ENCODE measurements around the gene NMT1. TPM values are rescaled to one million over a fixed set of nuclear protein-coding genes. Genes with fewer than 3 reads are reported as not detected.

Gene NMT1
- total and polyA plus RNA-seq, 2 of the 13 experiments (the other 11 are each of a cell fraction or from before 2014, with no cell fraction given) = 75.7 to 142 TPM

GRCh38 chr17:45060382-45060796, 728 bp upstream of the NMT1 start (continued):
- TF ChIP-seq ZUFSP (CRISPR knock-in tag; IDR thresholded peaks at IDR 0.05; ENCODE audit: borderline replicate concordance) (0 out of 2 replicates have a peak, but pooled peaks have one; percentile 64), RARA (CRISPR knock-in tag; IDR thresholded peaks at IDR 0.05) (peak; percentile 88), PHF21A (CRISPR knock-in tag; IDR thresholded peaks at IDR 0.05) (no peak), ZNF253 (CRISPR knock-in tag; IDR thresholded peaks at IDR 0.05; ENCODE audit: borderline replicate concordance) (no peak), ZNF20 (CRISPR knock-in tag; IDR thresholded peaks at IDR 0.05) (no peak), CREM (IDR thresholded peaks at IDR 0.05) (no peak), CREM (CRISPR knock-in tag; IDR thresholded peaks at IDR 0.05) (no peak), KLF15 (CRISPR knock-in tag; IDR thresholded peaks at IDR 0.05; ENCODE audit: borderline replicate concordance) (no peak), ZNF235 (CRISPR knock-in tag; IDR thresholded peaks at IDR 0.05; ENCODE audit: borderline replicate concordance) (0 out of 2 replicates have a peak, but pooled peaks have one; percentile 61), DBP (CRISPR knock-in tag; IDR thresholded peaks at IDR 0.05; ENCODE audit: not compliant biosample characterization) (no peak), CCAR2 (optimal IDR thresholded peaks at IDR 0.05; ENCODE audit: low read depth, low read length) (no peak), PBX2 (CRISPR knock-in tag; IDR thresholded peaks at IDR 0.05) (no peak), ZNF251 (CRISPR knock-in tag; IDR thresholded peaks at IDR 0.05) (no peak), SKIL (CRISPR knock-in tag; IDR thresholded peaks at IDR 0.05; ENCODE audit: borderline replicate concordance) (no peak), ZNF639 (CRISPR knock-in tag; conservative IDR thresholded peaks at IDR 0.05) (no peak), ZNF747 (CRISPR knock-in tag; IDR thresholded peaks at IDR 0.05; ENCODE audit: borderline replicate concordance) (no peak), SNAPC2 (CRISPR knock-in tag; IDR thresholded peaks at IDR 0.05) (no peak), KLF11 (CRISPR knock-in tag; IDR thresholded peaks at IDR 0.05) (no peak), IRF9 (CRISPR knock-in tag; IDR thresholded peaks at IDR 0.05; ENCODE audit: borderline replicate concordance) (no peak), ZNF563 (CRISPR knock-in tag; IDR thresholded peaks at IDR 0.05) (peak; percentile 3; the same call in 1 of the 2 replicates), ZNF562 (CRISPR knock-in tag; IDR thresholded peaks at IDR 0.05; ENCODE audit: borderline replicate concordance) (no peak)

Measured in HepG2 (cell line).